Activated T-helper 2 cell treated with anti-CD3 and anti-CD28 coated beads, Interferon-gamma antibody, Interleukin-2, Interleukin-4, amounts not matched to agents 10 μg/mL and 5 μg/mL and 100 μg/mL, durations not matched to agents 14 hours and 24 hours and 36 hours (primary cell): ENCODE measurements around the gene NPM1. TPM values are rescaled to one million over a fixed set of nuclear protein-coding genes. Genes with fewer than 3 reads are reported as not detected.

Experiments
- DNase-seq: peaks from one replicate; pipeline ENCODE4 v3.0.0; 2021; ENCODE audit warnings: low spot score
- H3K27ac Mint-ChIP-seq: one replicate; pipeline ENCODE4 v1.8.0; 2021; ENCODE audit warnings: mixed read lengths
- H3K27me3 Mint-ChIP-seq: one replicate; pipeline ENCODE4 v1.8.0; 2021; ENCODE audit warnings: low read depth, mixed read lengths
- H3K36me3 Mint-ChIP-seq: one replicate; pipeline ENCODE4 v1.8.0; 2021; ENCODE audit warnings: low read depth, mixed read lengths
- H3K4me1 Mint-ChIP-seq: one replicate; pipeline ENCODE4 v1.8.0; 2021; ENCODE audit warnings: low read depth, mixed read lengths
- H3K4me3 Mint-ChIP-seq: one replicate; pipeline ENCODE4 v1.8.0; 2021; ENCODE audit warnings: low read depth, mild to moderate bottlenecking, moderate library complexity, mixed read lengths
- H3K9me3 Mint-ChIP-seq: one replicate; pipeline ENCODE4 v1.8.0; 2021; ENCODE audit warnings: mixed read lengths
- intact Hi-C: fragments of 100-400 bp; cut with micrococcal nuclease; formaldehyde crosslinking; loops from one replicate; pipeline ENCODE4 v1.15.1; 2023
- total RNA-seq: library from RNA; stranded (reverse); gene quantifications from 2 replicates; pipeline ENCODE4 v1.2.3, GENCODE V29; 2022

Gene NPM1
- total RNA-seq, 1 donor from 2014 or later, result 3,051 TPM

DNA sequence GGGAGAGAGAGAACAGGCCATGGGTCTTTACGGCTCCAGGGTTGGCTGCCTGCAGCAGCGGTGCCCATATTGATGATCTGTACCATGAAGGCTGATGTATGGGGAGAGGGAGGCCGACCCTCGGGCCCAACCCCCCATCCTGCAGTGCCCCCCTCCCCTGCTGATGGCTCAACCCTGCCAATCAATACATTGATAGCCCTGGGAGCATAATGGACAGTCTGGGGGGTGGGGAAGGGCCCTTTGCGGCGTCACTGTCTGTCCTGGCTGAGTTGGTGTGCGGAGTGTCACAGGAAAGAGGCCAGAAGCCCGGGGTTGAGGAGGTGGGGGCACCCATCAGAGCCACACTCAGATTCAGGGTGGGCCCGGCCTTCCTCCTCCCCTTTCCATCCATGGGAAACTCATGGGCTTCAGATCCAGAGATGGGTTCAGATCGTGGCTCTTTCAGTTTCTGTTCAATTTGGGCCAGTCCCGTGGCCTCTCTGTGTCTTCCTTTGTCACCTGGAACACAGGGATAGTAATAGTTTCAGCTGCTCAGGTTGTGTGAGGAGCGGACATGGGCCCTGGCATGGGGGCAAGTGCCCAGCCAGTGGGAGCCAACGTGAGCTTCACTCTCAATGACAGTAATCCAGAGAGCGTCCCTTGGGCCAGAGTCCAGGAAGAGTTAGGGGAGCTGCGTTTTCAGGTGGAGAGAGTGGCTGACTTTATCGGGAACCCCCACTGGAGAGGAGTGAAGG is 41.3 kb downstream of the NPM1 start:
- H3K4me1 Mint-ChIP-seq, result no peaks in the 10 kb centered on the region
- no peaks in the 10 kb centered on the region for H3K9me3 Mint-ChIP-seq
- H3K4me3 Mint-ChIP-seq, result no peak overlapping the region
- DNase-seq, result no peak
- no peaks in the 10 kb centered on the region for H3K36me3 Mint-ChIP-seq
- H3K27ac Mint-ChIP-seq, result no peak overlapping the region
- no peaks in the 10 kb centered on the region for H3K27me3 Mint-ChIP-seq
- intact Hi-C loops, result no loop called here

DNA sequence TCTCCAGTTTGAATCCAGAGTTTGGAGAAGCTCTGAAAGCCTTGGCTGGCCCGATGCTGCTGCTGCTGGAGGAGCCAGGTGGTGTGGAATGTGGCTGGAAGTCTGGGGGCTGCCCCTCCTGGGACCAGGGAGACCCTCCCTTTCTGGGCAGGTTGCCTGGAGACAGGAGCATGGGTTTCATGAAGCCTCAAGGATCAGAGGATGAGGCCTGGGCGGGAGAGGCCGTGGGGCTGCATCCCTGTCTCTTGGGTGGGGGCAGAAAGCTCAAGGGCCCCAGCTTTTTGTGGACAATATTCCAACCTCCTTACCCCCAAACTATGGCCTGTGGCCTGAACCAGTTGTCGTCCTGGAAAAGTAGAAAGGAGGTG is 41.9 kb downstream of the NPM1 start:
- intact Hi-C loops, result no loop called here
- DNase-seq, result no peak
- Mint-ChIP-seq H3K27me3 (no peaks in the 10 kb centered on the region), H3K9me3 (no peaks in the 10 kb centered on the region), H3K36me3 (no peaks in the 10 kb centered on the region), H3K4me1 (no peaks in the 10 kb centered on the region), H3K4me3 (no peak overlapping the region), H3K27ac (no peak overlapping the region)

DNA sequence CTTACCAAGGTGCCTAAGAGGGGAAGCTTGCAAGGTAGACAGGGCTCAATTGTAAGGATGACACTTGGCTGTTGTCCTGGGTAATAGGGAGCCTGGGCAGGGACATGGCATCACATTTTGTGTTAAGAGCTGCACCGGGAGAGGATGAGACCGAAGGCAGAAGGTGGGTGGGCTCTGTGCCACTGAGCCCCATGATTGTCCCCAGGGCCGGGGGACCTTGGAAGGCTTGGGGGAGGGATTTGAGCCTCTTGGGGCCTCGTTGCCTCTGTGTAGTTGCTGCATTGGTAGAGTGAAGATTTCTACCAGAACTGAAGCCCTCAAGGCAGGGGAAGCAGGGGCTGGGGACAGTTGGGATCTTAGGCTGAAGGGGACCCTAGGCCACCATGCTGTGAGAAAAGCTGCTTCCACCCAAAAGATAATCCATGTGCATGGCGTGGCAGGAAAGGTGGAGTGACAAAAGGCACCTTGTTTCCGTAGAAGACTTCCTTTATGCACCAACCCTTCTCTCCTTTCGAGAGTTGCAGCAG is 43.7 kb downstream of the NPM1 start:
- Mint-ChIP-seq H3K27me3 (no peaks in the 10 kb centered on the region), H3K4me3 (no peak overlapping the region), H3K27ac (no peak overlapping the region), H3K36me3 (no peaks in the 10 kb centered on the region), H3K9me3 (no peaks in the 10 kb centered on the region), H3K4me1 (no peaks in the 10 kb centered on the region)
- intact Hi-C loops, result no loop called here
- DNase-seq, result no peak

DNA sequence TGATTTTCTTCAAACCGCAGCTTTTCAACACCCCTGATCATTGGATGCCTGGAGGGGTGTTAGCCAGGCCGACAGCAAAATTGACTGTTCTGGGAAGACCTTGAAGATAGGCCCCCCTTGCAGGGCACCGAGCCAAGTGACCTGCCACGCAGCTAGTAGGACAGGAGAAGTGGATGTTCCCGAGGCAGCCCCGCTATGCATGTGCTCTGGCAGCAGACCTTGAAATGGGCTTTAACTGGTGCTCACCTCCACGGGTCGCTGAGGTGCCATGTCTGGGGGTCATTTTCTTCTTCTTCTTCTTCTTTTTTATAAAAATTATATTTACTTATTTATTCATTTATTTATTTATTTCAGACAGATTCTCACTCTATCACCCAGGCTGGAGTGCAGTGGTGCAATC is 44.4 kb downstream of the NPM1 start:
- no peaks in the 10 kb centered on the region for H3K9me3 Mint-ChIP-seq
- no peaks in the 10 kb centered on the region for H3K27me3 Mint-ChIP-seq
- DNase-seq, result no peak
- no peak overlapping the region for H3K27ac Mint-ChIP-seq
- H3K4me3 Mint-ChIP-seq, result no peak overlapping the region
- intact Hi-C loops, result no loop called here
- H3K36me3 Mint-ChIP-seq, result no peaks in the 10 kb centered on the region
- H3K4me1 Mint-ChIP-seq, result no peaks in the 10 kb centered on the region

DNA sequence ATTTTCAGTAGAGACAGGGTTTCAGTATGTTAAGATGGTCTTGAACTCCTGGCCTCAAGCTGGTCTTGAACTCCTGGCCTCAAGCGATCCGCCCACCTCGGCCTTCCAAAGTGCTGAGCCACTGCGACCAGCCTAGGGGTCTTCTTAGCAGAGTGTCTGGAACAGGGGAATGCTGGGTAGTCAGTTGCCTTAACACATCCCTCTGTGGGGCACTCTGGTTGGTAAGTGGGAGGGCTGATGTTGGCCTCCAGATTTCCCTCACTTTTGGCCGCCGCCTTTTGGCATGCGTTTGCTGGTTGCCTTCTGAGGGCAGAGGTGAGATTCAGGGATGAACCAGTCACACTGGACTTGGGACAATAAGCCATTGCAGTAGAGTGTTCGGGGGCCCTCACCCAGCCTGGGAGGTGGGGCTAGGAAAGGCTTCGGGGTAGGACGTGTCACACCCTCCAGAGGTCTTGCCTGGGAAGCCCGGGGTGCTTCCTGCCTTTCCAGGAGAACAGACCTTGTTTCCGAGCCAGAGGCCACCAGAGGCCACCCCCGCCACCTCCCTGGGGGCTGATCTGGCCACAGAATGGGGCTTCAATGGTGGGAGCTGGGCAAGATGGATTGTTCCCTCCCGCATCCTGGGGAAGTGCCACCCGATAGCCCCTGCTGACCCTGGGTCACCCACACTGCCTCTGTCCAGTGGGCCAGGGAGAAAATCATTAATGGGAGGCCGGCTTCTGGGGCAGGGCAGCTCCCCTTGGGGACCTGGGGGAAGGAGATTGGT is 45.1 kb downstream of the NPM1 start:
- H3K4me1 Mint-ChIP-seq, result no peaks in the 10 kb centered on the region
- H3K9me3 Mint-ChIP-seq, result no peaks in the 10 kb centered on the region
- DNase-seq, result no peak
- H3K36me3 Mint-ChIP-seq, result no peaks in the 10 kb centered on the region
- no peak overlapping the region for H3K4me3 Mint-ChIP-seq
- no peaks in the 10 kb centered on the region for H3K27me3 Mint-ChIP-seq
- intact Hi-C loops, result no loop called here
- H3K27ac Mint-ChIP-seq, result no peak overlapping the region

DNA sequence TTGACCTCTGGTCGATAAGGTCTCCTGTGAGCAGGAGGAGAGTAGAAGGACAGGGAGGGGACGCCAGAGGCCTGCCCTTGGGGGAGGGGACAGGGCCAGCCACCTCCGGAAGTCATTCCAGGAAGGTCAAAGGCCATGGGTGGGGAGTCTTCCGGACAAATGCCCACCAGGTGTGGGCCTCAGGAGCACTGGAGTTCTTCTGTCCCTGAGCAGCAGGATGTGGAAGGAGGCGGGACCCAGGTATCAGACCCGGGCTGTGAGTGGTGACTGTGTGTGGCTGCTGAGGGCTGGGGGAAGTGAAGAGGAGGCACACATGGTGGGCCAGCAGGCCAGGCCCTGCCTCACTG is 45.7 kb downstream of the NPM1 start:
- Mint-ChIP-seq H3K4me3 (no peak overlapping the region), H3K36me3 (no peaks in the 10 kb centered on the region), H3K4me1 (no peaks in the 10 kb centered on the region), H3K9me3 (no peaks in the 10 kb centered on the region), H3K27me3 (no peaks in the 10 kb centered on the region), H3K27ac (no peak overlapping the region)
- intact Hi-C loops, result no loop called here
- no peak for DNase-seq

DNA sequence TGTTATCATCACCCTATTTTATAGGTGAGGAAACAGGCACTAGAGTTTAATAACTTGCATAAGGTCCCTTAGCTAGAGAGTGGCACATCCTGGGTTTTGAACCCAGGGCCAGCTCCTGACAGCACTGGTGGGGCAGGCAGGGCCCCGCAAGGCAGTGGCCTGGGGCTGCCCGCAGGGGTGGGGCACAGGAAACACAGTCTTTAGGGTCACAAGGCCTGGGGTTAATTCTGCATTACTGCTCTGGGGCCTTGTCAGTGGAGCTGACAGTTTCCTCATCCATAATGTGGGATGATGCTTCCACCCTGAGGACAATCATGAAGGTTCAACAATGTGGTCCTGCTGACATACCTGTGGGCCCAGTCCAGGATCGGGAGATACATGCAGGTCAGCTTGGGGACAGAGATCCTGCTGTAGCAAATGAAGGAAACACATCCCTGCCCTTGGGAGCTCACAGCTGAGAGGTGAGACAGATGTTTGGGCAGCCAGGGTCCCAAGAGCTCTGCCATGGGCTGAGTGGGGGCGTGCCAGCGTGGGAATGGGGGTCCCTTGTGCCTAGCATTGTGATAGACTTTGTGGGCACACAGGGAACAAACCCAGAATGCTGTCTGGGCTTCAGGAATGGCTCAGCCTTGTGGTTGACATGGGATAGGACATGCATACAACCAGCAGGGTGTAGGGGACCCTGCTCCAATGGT is 46.5 kb downstream of the NPM1 start:
- DNase-seq, result no peak

DNA sequence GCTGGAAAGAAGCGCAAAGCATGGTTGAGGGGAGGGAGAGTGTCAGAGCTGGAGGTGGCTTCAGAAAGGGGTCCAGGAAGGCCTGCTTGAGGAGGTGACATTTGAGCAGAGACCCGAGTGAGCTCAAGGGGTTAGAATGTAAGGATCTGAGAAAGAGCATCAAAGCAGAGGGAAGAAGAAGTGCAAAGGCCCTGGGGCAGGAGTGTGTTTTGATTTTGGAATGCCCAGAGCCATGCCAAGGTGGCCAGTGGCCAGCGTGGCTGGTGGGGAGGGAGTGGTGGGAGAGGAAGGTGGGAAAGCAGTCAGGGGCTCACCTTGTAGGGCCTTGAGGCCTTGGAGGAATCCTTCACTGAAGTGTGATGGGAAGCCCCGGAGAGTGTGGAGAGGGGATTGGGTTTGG is 47.2 kb downstream of the NPM1 start:
- H3K9me3 Mint-ChIP-seq, result no peaks in the 10 kb centered on the region
- intact Hi-C loops, result no loop called here
- H3K27ac Mint-ChIP-seq, result no peak overlapping the region

More for the DNA sequence above, 46.5 kb downstream of the NPM1 start:
- Mint-ChIP-seq H3K27ac (no peak overlapping the region), H3K4me1 (no peaks in the 10 kb centered on the region), H3K9me3 (no peaks in the 10 kb centered on the region), H3K36me3 (no peaks in the 10 kb centered on the region), H3K4me3 (no peak overlapping the region), H3K27me3 (no peaks in the 10 kb centered on the region)
- intact Hi-C loops, result no loop called here

DNA sequence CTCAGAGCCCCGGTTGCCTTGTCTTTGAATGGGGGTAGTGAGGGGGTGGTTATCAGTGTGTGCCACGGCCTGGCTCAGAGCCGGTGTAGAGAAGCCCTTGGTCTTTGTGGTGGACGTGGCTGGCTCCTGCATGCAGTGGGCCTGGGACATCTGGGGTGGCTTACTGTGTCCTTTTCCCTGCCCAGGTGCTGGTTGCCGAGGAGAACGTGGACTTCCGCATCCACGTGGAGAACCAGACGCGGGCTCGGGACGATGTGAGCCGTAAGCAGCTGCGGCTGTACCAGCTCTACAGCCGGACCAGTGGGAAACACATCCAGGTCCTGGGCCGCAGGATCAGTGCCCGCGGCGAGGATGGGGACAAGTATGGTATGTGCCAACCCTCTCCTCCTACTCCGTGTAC is 48.3 kb downstream of the NPM1 start:
- no peak for DNase-seq
- no peaks in the 10 kb centered on the region for H3K4me1 Mint-ChIP-seq
- no peaks in the 10 kb centered on the region for H3K36me3 Mint-ChIP-seq
- intact Hi-C loops, result no loop called here
- H3K27me3 Mint-ChIP-seq, result no peaks in the 10 kb centered on the region
- H3K27ac Mint-ChIP-seq, result no peak overlapping the region
- no peak overlapping the region for H3K4me3 Mint-ChIP-seq
- no peaks in the 10 kb centered on the region for H3K9me3 Mint-ChIP-seq

More for the DNA sequence above, 47.2 kb downstream of the NPM1 start:
- no peaks in the 10 kb centered on the region for H3K4me1 Mint-ChIP-seq
- no peak for DNase-seq
- no peak overlapping the region for H3K4me3 Mint-ChIP-seq
- H3K36me3 Mint-ChIP-seq, result no peaks in the 10 kb centered on the region
- H3K27me3 Mint-ChIP-seq, result no peaks in the 10 kb centered on the region

DNA sequence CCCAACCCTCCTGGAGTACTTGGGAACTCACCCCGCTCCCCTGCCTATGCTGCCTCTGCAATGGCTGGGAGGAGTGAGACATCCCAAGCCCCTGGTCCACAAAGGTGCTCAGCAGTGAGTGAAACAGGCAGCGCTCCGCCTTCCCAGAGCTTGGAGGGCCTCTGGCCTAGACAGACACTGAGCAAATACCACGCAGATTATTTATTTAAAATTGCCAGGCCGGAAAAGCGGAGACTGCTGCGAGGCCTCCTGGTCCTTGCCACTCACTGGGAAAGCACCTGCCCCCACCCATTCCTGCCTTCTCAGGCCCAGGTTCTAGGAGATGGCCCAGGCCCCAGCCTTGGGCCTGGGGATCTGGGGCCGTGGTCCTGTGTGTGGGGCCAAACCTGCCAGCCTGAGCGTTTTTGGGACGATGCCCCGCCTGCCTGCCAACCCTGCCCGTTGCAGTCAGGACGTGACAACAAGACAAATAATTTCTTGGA is 49.2 kb downstream of the NPM1 start:
- no peaks in the 10 kb centered on the region for H3K36me3 Mint-ChIP-seq
- no peaks in the 10 kb centered on the region for H3K4me1 Mint-ChIP-seq
- H3K4me3 Mint-ChIP-seq, result no peak overlapping the region
- no peak overlapping the region for H3K27ac Mint-ChIP-seq
- H3K9me3 Mint-ChIP-seq, result no peaks in the 10 kb centered on the region
- intact Hi-C loops, result no loop called here
- DNase-seq, result no peak
- no peaks in the 10 kb centered on the region for H3K27me3 Mint-ChIP-seq

DNA sequence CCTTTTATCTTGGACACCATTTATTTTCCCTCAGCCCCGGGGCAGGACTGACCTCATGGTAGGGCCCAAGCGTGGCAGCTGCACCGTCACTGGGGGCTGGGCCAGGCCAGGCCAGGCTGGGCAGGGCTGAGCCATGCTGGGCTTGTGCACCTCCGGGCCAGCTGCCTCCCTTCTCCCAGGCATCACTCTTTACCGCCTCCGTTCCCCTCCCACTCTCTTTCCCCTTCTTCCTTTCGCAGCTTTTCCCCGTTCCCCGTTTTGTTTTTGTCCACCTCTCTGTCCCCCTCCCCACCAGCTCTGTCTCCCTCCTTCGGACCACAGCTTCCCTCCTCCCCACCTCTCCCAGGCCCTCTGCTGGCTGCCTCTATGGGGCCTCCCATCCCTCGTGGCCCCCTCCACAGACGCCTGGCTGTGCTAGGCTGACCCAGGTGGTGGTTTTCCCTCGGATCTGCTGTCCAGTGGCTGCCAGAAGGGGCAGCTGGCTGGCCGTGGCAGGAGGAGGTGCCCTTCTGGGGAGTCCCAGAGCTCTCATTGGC is 49.7 kb downstream of the NPM1 start:
- no peak for DNase-seq
- Mint-ChIP-seq H3K36me3 (no peaks in the 10 kb centered on the region), H3K4me1 (no peaks in the 10 kb centered on the region), H3K27ac (no peak overlapping the region), H3K9me3 (no peaks in the 10 kb centered on the region), H3K4me3 (no peak overlapping the region), H3K27me3 (no peaks in the 10 kb centered on the region)
- intact Hi-C loops, result no loop called here

DNA sequence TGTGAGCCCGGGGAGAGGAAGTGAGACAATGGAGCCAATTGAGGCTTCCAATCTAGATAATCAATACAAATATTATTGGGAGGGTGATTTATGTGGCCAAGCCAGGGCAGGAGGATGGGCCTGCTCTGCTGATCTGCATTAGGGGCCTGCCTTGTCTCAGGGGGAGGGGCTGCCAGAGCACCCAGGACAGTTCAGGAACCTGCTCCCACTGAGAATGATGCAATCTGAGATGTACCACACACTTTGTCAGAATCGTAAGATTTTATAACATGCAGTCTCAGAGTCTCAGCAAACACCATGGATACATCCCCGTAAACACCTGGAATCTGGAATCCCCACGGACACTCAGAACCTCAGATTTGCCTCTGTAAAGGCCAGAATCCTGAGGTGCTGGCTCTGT is 51.1 kb downstream of the NPM1 start:
- Mint-ChIP-seq H3K27me3 (no peaks in the 10 kb centered on the region), H3K4me3 (no peak overlapping the region), H3K4me1 (no peaks in the 10 kb centered on the region), H3K27ac (no peak overlapping the region), H3K36me3 (no peaks in the 10 kb centered on the region), H3K9me3 (no peaks in the 10 kb centered on the region)
- no peak for DNase-seq
- intact Hi-C loops, result no loop called here
